Stomach smooth muscle (tissue), 2 donors: ENCODE results near the gene LHFPL3.

Experiments used
- H3K27ac ChIP-seq: one replicate; pipeline ENCODE4 v1.7.0; 2013; ENCODE audit warnings: mild to moderate bottlenecking, low read length, inconsistent platforms
- H3K27me3 ChIP-seq, 2 donors: one replicate each; pipeline ENCODE4 v1.7.0; 2013; ENCODE audit warnings: low read length in 2 of 2; ENCODE audit not compliant: insufficient read depth in 2 of 2, control insufficient read depth in 1 of 2
- H3K36me3 ChIP-seq, 2 donors: one replicate each; pipeline ENCODE4 v1.7.0; 2013; ENCODE audit warnings: low read length in 2 of 2; ENCODE audit not compliant: control insufficient read depth in 2 of 2, insufficient read depth in 2 of 2
- H3K4me1 ChIP-seq: one replicate; pipeline ENCODE4 v1.7.0; 2013; ENCODE audit warnings: low read length; ENCODE audit not compliant: control insufficient read depth, insufficient read depth
- H3K4me3 ChIP-seq, 2 donors: one replicate each; pipeline ENCODE4 v1.7.0; 2013; ENCODE audit warnings: low read length in 2 of 2
- H3K9ac ChIP-seq, 2 donors: one replicate each; pipeline ENCODE4 v1.7.0; 2013; ENCODE audit warnings: low read length in 2 of 2, mild to moderate bottlenecking in 1 of 2
- H3K9me3 ChIP-seq, 2 donors: one replicate each; pipeline ENCODE4 v1.7.0; 2013; ENCODE audit warnings: low read length in 2 of 2; ENCODE audit not compliant: control insufficient read depth in 2 of 2
- donor health status: healthy.
- donor health status: Pancreatic carcinoma.

The LHFPL3 gene

GRCh38 chr7:104793066-104793465 lies 464.7 kb downstream of the LHFPL3 start:
- Histone ChIP-seq H3K9me3 (no peaks in the 10 kb centered on the region), H3K36me3 (no peaks in the 10 kb centered on the region), H3K4me3 (no peak overlapping the region), H3K27ac (no peak overlapping the region), H3K27me3 (no peaks in the 10 kb centered on the region), H3K9ac (no peak overlapping the region), H3K4me1 (no peaks in the 10 kb centered on the region)

GRCh38 chr7:104794154-104794553 lies 465.8 kb downstream of the LHFPL3 start:
- Histone ChIP-seq H3K4me3 (no peak overlapping the region), H3K9me3 (no peaks in the 10 kb centered on the region), H3K4me1 (no peaks in the 10 kb centered on the region), H3K36me3 (no peaks in the 10 kb centered on the region), H3K9ac (no peak overlapping the region), H3K27me3 (no peaks in the 10 kb centered on the region), H3K27ac (no peak overlapping the region)

- H3K27ac ChIP-seq = no peak overlapping the region
- H3K9ac ChIP-seq = no peak overlapping the region
- H3K9me3 ChIP-seq = no peaks in the 10 kb centered on the region
- no peaks in the 10 kb centered on the region for H3K27me3 ChIP-seq
- no peaks in the 10 kb centered on the region for H3K4me1 ChIP-seq
- H3K36me3 ChIP-seq = no peaks in the 10 kb centered on the region
- H3K4me3 ChIP-seq = no peak overlapping the region
These were observed 466.2 kb downstream of the LHFPL3 start for GRCh38 chr7:104794589-104794988.

- no peaks in the 10 kb centered on the region for H3K27me3 ChIP-seq
- H3K27ac ChIP-seq = no peak overlapping the region
- H3K36me3 ChIP-seq = no peaks in the 10 kb centered on the region
- no peak overlapping the region for H3K4me3 ChIP-seq
- H3K9ac ChIP-seq = no peak overlapping the region
- H3K9me3 ChIP-seq = no peaks in the 10 kb centered on the region
- no peaks in the 10 kb centered on the region for H3K4me1 ChIP-seq
These were observed 466.7 kb downstream of the LHFPL3 start for GRCh38 chr7:104795086-104795485.

- Histone ChIP-seq H3K27ac (no peak overlapping the region), H3K4me1 (no peaks in the 10 kb centered on the region), H3K9me3 (no peaks in the 10 kb centered on the region), H3K4me3 (no peak overlapping the region), H3K9ac (no peak overlapping the region), H3K27me3 (no peaks in the 10 kb centered on the region), H3K36me3 (no peaks in the 10 kb centered on the region)
These were observed 467.4 kb downstream of the LHFPL3 start for GRCh38 chr7:104795616-104796398.

GRCh38 chr7:104800307-104800706 lies 471.9 kb downstream of the LHFPL3 start:
- Histone ChIP-seq H3K27ac (no peak overlapping the region), H3K36me3 (no peaks in the 10 kb centered on the region), H3K4me1 (no peaks in the 10 kb centered on the region), H3K27me3 (no peaks in the 10 kb centered on the region), H3K9me3 (no peaks in the 10 kb centered on the region), H3K4me3 (no peak overlapping the region), H3K9ac (no peak overlapping the region)

GRCh38 chr7:104801022-104801421 lies 472.6 kb downstream of the LHFPL3 start:
- Histone ChIP-seq H3K9ac (no peak overlapping the region), H3K4me1 (no peaks in the 10 kb centered on the region), H3K4me3 (no peak overlapping the region), H3K27me3 (no peaks in the 10 kb centered on the region), H3K9me3 (no peaks in the 10 kb centered on the region), H3K36me3 (no peaks in the 10 kb centered on the region), H3K27ac (no peak overlapping the region)

- no peak overlapping the region for H3K9ac ChIP-seq
- no peaks in the 10 kb centered on the region for H3K4me1 ChIP-seq
- H3K9me3 ChIP-seq = no peaks in the 10 kb centered on the region
- H3K27me3 ChIP-seq = no peaks in the 10 kb centered on the region
- H3K36me3 ChIP-seq = no peaks in the 10 kb centered on the region
- no peak overlapping the region for H3K4me3 ChIP-seq
- H3K27ac ChIP-seq = no peak overlapping the region
These were observed 475.5 kb downstream of the LHFPL3 start for GRCh38 chr7:104803931-104804330.

- H3K9ac ChIP-seq = no peak overlapping the region
- no peak overlapping the region for H3K4me3 ChIP-seq
- no peaks in the 10 kb centered on the region for H3K27me3 ChIP-seq
- H3K27ac ChIP-seq = no peak overlapping the region
- no peaks in the 10 kb centered on the region for H3K36me3 ChIP-seq
- H3K9me3 ChIP-seq = no peaks in the 10 kb centered on the region
- no peaks in the 10 kb centered on the region for H3K4me1 ChIP-seq
These were observed 476.3 kb downstream of the LHFPL3 start for GRCh38 chr7:104804696-104805095.

GRCh38 chr7:104805449-104806317 lies 477.3 kb downstream of the LHFPL3 start:
- H3K36me3 ChIP-seq = no peaks in the 10 kb centered on the region
- no peak overlapping the region for H3K9ac ChIP-seq
- no peaks in the 10 kb centered on the region for H3K27me3 ChIP-seq
- H3K9me3 ChIP-seq = no peaks in the 10 kb centered on the region
- no peak overlapping the region for H3K27ac ChIP-seq
- H3K4me1 ChIP-seq = no peaks in the 10 kb centered on the region
- no peak overlapping the region for H3K4me3 ChIP-seq

- Histone ChIP-seq H3K9ac (no peak overlapping the region), H3K27me3 (no peaks in the 10 kb centered on the region), H3K4me1 (no peaks in the 10 kb centered on the region), H3K36me3 (no peaks in the 10 kb centered on the region), H3K4me3 (no peak overlapping the region), H3K9me3 (no peaks in the 10 kb centered on the region), H3K27ac (no peak overlapping the region)
These were observed 479.3 kb downstream of the LHFPL3 start for GRCh38 chr7:104807671-104808070.
